ENCODE results near the gene CELF2.

GRCh38 chr10:11307004-11307403 is 289.3 kb downstream of the CELF2 start:
- TF ChIP-seq CTCF (IDR thresholded peaks at IDR 0.05; ENCODE audit: poor library complexity, severe bottlenecking) (no peak), POLR2AphosphoS5 (IDR thresholded peaks at IDR 0.05) (no peak), SMC3 (conservative IDR thresholded peaks at IDR 0.05; ENCODE audit: poor library complexity) (no peak), EZH2 (IDR thresholded peaks at IDR 0.05; ENCODE audit: borderline replicate concordance, insufficient read depth, low read length, poor library complexity, severe bottlenecking) (no peak), RAD21 (conservative IDR thresholded peaks at IDR 0.05) (no peak), EP300 (conservative IDR thresholded peaks at IDR 0.05; ENCODE audit: poor library complexity, severe bottlenecking) (no peak), TAF1 (IDR thresholded peaks at IDR 0.05; ENCODE audit: low read depth) (no peak), MXI1 (conservative IDR thresholded peaks at IDR 0.05; ENCODE audit: poor library complexity, severe bottlenecking) (no peak)
